CD4-positive, alpha-beta T cell (primary cell): Measurements from ENCODE around the gene TWF2. TPM values are rescaled to one million over a fixed set of nuclear protein-coding genes. Genes with fewer than 3 reads are reported as not detected.
"Not testable (repeated sequence)": the region's sequence is repeated elsewhere in the genome, so short reads cannot be mapped to it uniquely, and the experiment has no call there.

Experiments used
- ATAC-seq: fragments of 200-7000 bp; cut with Tn5 transposase; one replicate; pipeline ENCODE4 v1.10.0; 2022; ENCODE audit warnings: mild to moderate bottlenecking; ENCODE audit not compliant: poor library complexity
- CTCF ChIA-PET: fragments of 350-600 bp; sonication (Branson Sonifier 250); formaldehyde crosslinking; loops from one replicate; lab custom pipeline; 2021; ENCODE audit warnings: antibody characterized with exemption, inconsistent platforms; lab: Charles Lee
- POLR2A ChIA-PET: fragments of 350-600 bp; sonication (Branson Sonifier 250); formaldehyde crosslinking; loops from one replicate; lab custom pipeline; 2021; ENCODE audit warnings: antibody characterized with exemption, inconsistent platforms; lab: Charles Lee
- DNase-seq, 14 experiments: peaks; one replicate each; pipeline ENCODE4 v3.0.0-alpha.2; 2013 to 2020; ENCODE audit warnings: mixed read lengths in 2 of 14
- H3K27ac ChIP-seq, 2 donors: one replicate each; pipeline versions ENCODE4 v1.5.1 to v1.7.0; 2013; ENCODE audit warnings: low read length in 2 of 2, low read depth in 1 of 2, mild to moderate bottlenecking in 1 of 2
- H3K27me3 ChIP-seq, 2 experiments: 1 replicate in 1 of 2; 2 replicates in 1 of 2; pipeline versions ENCODE4 v1.6.1 to v1.7.0; 2013; ENCODE audit warnings: low read length in 2 of 2, control low read depth in 1 of 2, mild to moderate bottlenecking in 1 of 2, moderate library complexity in 1 of 2; ENCODE audit not compliant: insufficient read depth in 2 of 2, control insufficient read depth in 1 of 2
- H3K36me3 ChIP-seq: one replicate; pipeline ENCODE4 v1.6.1; 2013; ENCODE audit warnings: low read length, control low read depth; ENCODE audit not compliant: insufficient read depth
- H3K4me1 ChIP-seq: one replicate; pipeline ENCODE4 v1.6.1; 2013; ENCODE audit warnings: low read length, control low read depth; ENCODE audit not compliant: insufficient read depth
- H3K4me3 ChIP-seq: one replicate; pipeline ENCODE4 v1.5.1; 2013; ENCODE audit warnings: mild to moderate bottlenecking, low read length, moderate library complexity
- H3K9me3 ChIP-seq, 2 experiments: 1 replicate in 1 of 2; 2 replicates in 1 of 2; pipeline versions ENCODE4 v1.6.1 to v1.7.0; 2013; ENCODE audit warnings: low read length in 2 of 2, mild to moderate bottlenecking in 2 of 2, control low read depth in 1 of 2, moderate library complexity in 1 of 2; ENCODE audit not compliant: control insufficient read depth in 1 of 2, insufficient read depth in 1 of 2
- H3K27ac Mint-ChIP-seq: one replicate; pipeline ENCODE4 v1.8.0; 2020; ENCODE audit warnings: mixed read lengths
- H3K27me3 Mint-ChIP-seq: one replicate; pipeline ENCODE4 v1.8.0; 2021; ENCODE audit warnings: mixed read lengths
- H3K36me3 Mint-ChIP-seq: one replicate; pipeline ENCODE4 v1.8.0; 2021; ENCODE audit warnings: low read depth, mixed read lengths
- H3K4me1 Mint-ChIP-seq: one replicate; pipeline ENCODE4 v1.8.0; 2021; ENCODE audit warnings: low read depth, mixed read lengths
- H3K4me3 Mint-ChIP-seq: one replicate; pipeline ENCODE4 v1.8.0; 2020; ENCODE audit warnings: mild to moderate bottlenecking, mixed read lengths
- H3K9me3 Mint-ChIP-seq: one replicate; pipeline ENCODE4 v1.8.0; 2020; ENCODE audit warnings: mixed read lengths
- CTCF ChIP-seq: fragments of 200-600 bp; IDR thresholded peaks from one replicate; pipeline ENCODE4 v1.8.0; 2022; ENCODE audit warnings: antibody characterized with exemption, mild to moderate bottlenecking
- intact Hi-C, 2 experiments: fragments of 100-400 bp; cut with DNase I in 1 of 2; cut with micrococcal nuclease in 1 of 2; formaldehyde crosslinking; loops; one replicate each; pipeline versions ENCODE4 v1.15.1 to v1.9.0; 2023 to 2025; cut with DNase I, micrococcal nuclease
- polyA plus RNA-seq, 2 donors: library from polyadenylated mRNA; unstranded; fragments of 120-200 nt; gene quantifications; one replicate each; pipeline ENCODE4 v1.2.1, GENCODE V29; 2013
- total RNA-seq, 174 experiments: library from RNA in 2 of 174; stranded (reverse) in 2 of 174; gene quantifications; one replicate each; pipeline ENCODE4 v1.2.3 and lab custom pipeline; 2021 to 2026

TWF2 gene
- total RNA-seq (10 to 100 TPM; 17.4 to 21.7 TPM), total RNA-seq (lab: John Stamatoyannopoulos, UW) (17.9 to 96.9 (median 40.1) reads per million in 172 experiments)
- 84.0 TPM for polyA plus RNA-seq (2013, experiment 1 of 2)
- polyA plus RNA-seq (2013, experiment 2 of 2): 82.0 TPM

- H3K36me3 Mint-ChIP-seq: peaks cover 41% of the 10 kb centered on the region
- Histone ChIP-seq H3K27ac (peak within 1 kb of the TSS; percentile 81 to 95), H3K36me3 (peaks cover 15% of the 10 kb centered on the region), H3K9me3 (no peaks in the 10 kb centered on the region), H3K4me1 (peaks cover 80% of the 10 kb centered on the region), H3K4me3 (peak within 1 kb of the TSS; percentile 99), H3K27me3 (no peaks in the 10 kb centered on the region)
- no peaks in the 10 kb centered on the region for H3K27me3 Mint-ChIP-seq
- ChIA-PET CTCF (interaction anchor here (0.9 to 3.9 kb wide), 7 partner anchors 10 to 265 kb away, joined by 3 to 19 read pairs (median 4); partner anchors contain the start of genes ABHD14B, GLYCTK and WDR82), POLR2A (interaction anchor here (0.8 to 17.5 kb wide), 16 partner anchors 14 to 243 kb away, joined by 3 to 293 read pairs (median 6); partner anchors contain the start of genes DUSP7, PPM1M, TLR9 and WDR82)
- peak; percentile 69 to 93 (median 84) for DNase-seq
- H3K9me3 Mint-ChIP-seq: no peaks in the 10 kb centered on the region
- H3K4me1 Mint-ChIP-seq: peaks cover 86% of the 10 kb centered on the region
- peak; percentile 79 for ATAC-seq
- TF ChIP-seq CTCF: peak; percentile 63
- peak within 1 kb of the TSS; percentile 99 for H3K27ac Mint-ChIP-seq
- H3K4me3 Mint-ChIP-seq: peak within 1 kb of the TSS; percentile 99
- intact Hi-C loops: loop anchor here (1.0 to 5.0 kb wide), 8 partner anchors 14 to 168 kb away; partner anchors contain the start of gene WDR82 (in 1 of the 2)
Observed at GRCh38 chr3:52238761-52239701, at the start of gene TWF2. TSS of gene TWF2 (minus strand) at chr3:52239158. CDS start at chr3:52239016, 142 bp downstream.

- CTCF ChIA-PET: interaction anchor here (1.0 to 2.5 kb wide), 6 partner anchors 10 to 124 kb away, joined by 3 to 16 read pairs (median 6); partner anchors contain the start of genes TWF2 and WDR82
- peak overlapping the region; percentile 100 for H3K4me3 Mint-ChIP-seq
- Histone ChIP-seq H3K27ac (peak overlapping the region; percentile 99 to 100), H3K9me3 (no peaks in the 10 kb centered on the region), H3K4me3 (peak overlapping the region; percentile 97), H3K36me3 (peaks cover 33% of the 10 kb centered on the region), H3K27me3 (no peaks in the 10 kb centered on the region), H3K4me1 (peaks cover 68% of the 10 kb centered on the region)
- H3K27ac Mint-ChIP-seq: peak overlapping the region; percentile 99
- peaks cover 41% of the 10 kb centered on the region for H3K36me3 Mint-ChIP-seq
- no peak for DNase-seq
- ATAC-seq: no peak
- no peaks in the 10 kb centered on the region for H3K9me3 Mint-ChIP-seq
- POLR2A ChIA-PET: interaction anchor here (0.8 to 4.9 kb wide), 12 partner anchors 11 to 68 kb away, joined by 3 to 94 read pairs (median 7); partner anchors contain the start of genes PPM1M, TWF2 and WDR82
- no peaks in the 10 kb centered on the region for H3K27me3 Mint-ChIP-seq
- intact Hi-C loops: loop anchor here (2.0 to 10.0 kb wide), 4 partner anchors 50 to 396 kb away; partner anchors contain the start of genes GNL3 (in 1 of the 2), PBRM1 (in 1 of the 2), RPL29 (in 1 of the 2) and SEMA3G (in 1 of the 2)
- TF ChIP-seq CTCF: no peak
- peaks cover 45% of the 10 kb centered on the region for H3K4me1 Mint-ChIP-seq
Observed at GRCh38 chr3:52288674-52289073, 49.7 kb upstream of the TWF2 start.

- ATAC-seq: no peak
- Mint-ChIP-seq H3K36me3 (peaks cover 26% of the 10 kb centered on the region), H3K9me3 (no peaks in the 10 kb centered on the region), H3K4me1 (peaks cover 63% of the 10 kb centered on the region), H3K4me3 (peak overlapping the region; percentile 100), H3K27me3 (no peaks in the 10 kb centered on the region), H3K27ac (peak overlapping the region; percentile 99)
- intact Hi-C loops: loop anchor here (5.0 to 10.0 kb wide), 3 partner anchors 158 to 398 kb away; partner anchors contain the start of genes GNL3 (in 1 of the 2), PBRM1 (in 1 of the 2), RPL29 (in 1 of the 2) and SEMA3G (in 1 of the 2)
- POLR2A ChIA-PET: interaction anchor here (0.9 to 4.9 kb wide), 9 partner anchors 9 to 313 kb away, joined by 3 to 94 read pairs (median 8); partner anchors contain the start of genes ABHD14B, PPM1M and WDR82
- Histone ChIP-seq H3K27ac (peak overlapping the region; percentile 99 to 100), H3K27me3 (no peaks in the 10 kb centered on the region), H3K9me3 (no peaks in the 10 kb centered on the region), H3K4me1 (peaks cover 86% of the 10 kb centered on the region), H3K4me3 (peak overlapping the region; percentile 97), H3K36me3 (peaks cover 14% of the 10 kb centered on the region)
- CTCF ChIA-PET: no interaction called here
- no peak for DNase-seq
- TF ChIP-seq CTCF: no peak
Observed at GRCh38 chr3:52286777-52287110, 47.8 kb upstream of the TWF2 start.

GRCh38 chr3:52284051-52284450 lies 45.1 kb upstream of the TWF2 start:
- DNase-seq: peak in 1 of 14 experiments; percentile 23
- POLR2A ChIA-PET: interaction anchor here (0.6 to 11.9 kb wide), 4 partner anchors 7 to 62 kb away, joined by 3 to 538 read pairs (median 4); partner anchors contain the start of genes PPM1M and TWF2
- ATAC-seq, H3K36me3 ChIP-seq, H3K9me3 Mint-ChIP-seq, H3K27me3 Mint-ChIP-seq, H3K9me3 ChIP-seq, H3K4me3 ChIP-seq, H3K27me3 ChIP-seq: not testable (repeated sequence)
- H3K4me1 Mint-ChIP-seq: peaks cover 69% of the 10 kb centered on the region
- Histone ChIP-seq H3K4me1 (peaks cover 82% of the 10 kb centered on the region), H3K27ac (peak overlapping the region in 1 of 2 donors; percentile 39)
- CTCF ChIA-PET: interaction anchor here (1.0 to 1.9 kb wide), 4 partner anchors 41 to 47 kb away, joined by 3 to 4 read pairs (median 4); partner anchors contain the start of gene TWF2
- H3K4me3 Mint-ChIP-seq: peak overlapping the region; percentile 45
- intact Hi-C loops: loop anchor here (10.0 kb wide), 2 partner anchors 161 to 401 kb away; partner anchors contain the start of genes GNL3 (in 1 of the 2), PBRM1 (in 1 of the 2) and SEMA3G (in 1 of the 2)
- peak overlapping the region; percentile 92 for H3K27ac Mint-ChIP-seq
- peaks cover 16% of the 10 kb centered on the region for H3K36me3 Mint-ChIP-seq
